NCI-H2029 treated with DMSO at 0.1 percent for 48 hours (cell line): ENCODE results near the gene DAZAP2.
"Not testable (repeated sequence)": the region's sequence is repeated elsewhere in the genome, so short reads cannot be mapped to it uniquely, and the experiment has no call there.

Source experiments
- DNase-seq: peaks from one replicate; lab custom pipeline; 2025; lab: John Stamatoyannopoulos, UW

The DAZAP2 gene

DNA sequence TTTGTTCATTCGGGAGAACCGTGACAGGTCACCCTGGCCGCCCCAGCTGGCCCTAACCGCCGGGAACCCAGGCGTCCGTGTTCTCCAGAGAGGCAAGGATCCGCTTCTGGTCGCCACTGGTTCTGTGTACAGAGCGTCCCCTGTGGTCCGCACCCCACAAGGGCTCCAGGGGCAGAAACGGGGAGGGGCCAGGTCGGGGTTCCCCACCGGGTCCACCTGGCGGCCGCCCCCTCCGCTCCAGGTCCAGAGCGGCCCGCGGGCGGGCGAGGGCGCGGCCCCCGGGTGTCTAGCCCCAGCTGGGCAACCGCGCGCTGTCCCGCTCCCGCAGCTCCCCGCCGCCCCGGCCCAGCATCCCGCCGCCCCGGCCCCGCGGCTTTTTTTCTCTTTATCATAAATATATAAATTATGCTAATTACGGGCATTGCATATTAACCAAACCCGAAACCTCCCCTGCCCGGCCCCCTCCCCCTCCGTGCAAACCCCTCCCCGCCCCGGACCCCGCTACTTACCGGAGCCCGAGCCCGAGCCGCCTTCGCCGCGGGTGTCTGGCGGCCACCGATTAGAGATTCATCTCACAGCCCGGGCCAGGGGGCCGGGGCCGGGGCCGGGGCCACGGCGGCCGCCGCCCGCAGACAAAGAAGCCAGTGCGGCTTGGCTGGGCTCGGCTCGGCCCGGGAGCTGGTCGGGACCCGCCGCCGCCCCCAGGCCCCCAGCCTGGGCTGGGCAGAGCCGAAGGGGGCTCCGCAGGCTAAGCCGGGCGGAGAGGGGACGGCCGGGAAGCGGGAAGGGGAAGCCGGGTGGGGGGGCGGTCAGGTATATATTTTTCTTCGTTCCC is 21.3 kb upstream of the DAZAP2 start:
- no peak for DNase-seq

DNA sequence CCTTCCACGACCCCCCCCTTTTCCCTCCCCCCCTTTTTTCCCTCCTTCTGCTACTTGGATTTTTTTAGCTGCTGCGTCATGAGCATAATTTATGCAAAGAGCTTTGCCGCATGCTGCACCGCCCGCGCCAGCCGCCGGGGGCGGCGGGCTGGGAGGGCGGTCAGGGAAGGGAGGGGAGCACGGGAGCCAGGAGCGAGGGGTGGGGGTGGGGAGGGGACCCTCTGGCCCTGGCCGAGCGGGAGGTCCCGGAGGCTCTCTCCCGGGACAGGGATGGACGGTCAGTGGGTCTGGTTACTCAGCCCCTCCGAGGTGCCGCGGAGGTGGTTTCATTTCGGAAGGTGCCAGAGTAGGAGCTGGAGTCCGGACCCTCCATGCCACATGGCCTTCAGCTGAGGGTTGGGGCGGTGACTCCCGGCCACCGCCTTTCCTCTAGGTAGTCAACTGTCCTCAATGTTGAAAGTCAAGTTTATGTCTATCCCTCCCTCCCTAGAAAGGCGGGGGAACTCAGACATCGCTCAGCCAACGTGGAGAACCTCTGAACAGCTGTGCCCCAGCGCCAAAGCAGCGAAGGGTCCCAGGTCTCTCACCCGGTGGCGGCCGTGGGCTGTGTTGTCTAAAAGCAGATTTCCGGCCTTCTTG is 20.5 kb upstream of the DAZAP2 start, which contains the start of gene POU6F1:
TSS of gene POU6F1 (minus strand) at position 95 of the 639 bp plus-strand sequence. CDS start 11,226 bp downstream, outside the sequence.
- peak; percentile 26 for DNase-seq

DNA sequence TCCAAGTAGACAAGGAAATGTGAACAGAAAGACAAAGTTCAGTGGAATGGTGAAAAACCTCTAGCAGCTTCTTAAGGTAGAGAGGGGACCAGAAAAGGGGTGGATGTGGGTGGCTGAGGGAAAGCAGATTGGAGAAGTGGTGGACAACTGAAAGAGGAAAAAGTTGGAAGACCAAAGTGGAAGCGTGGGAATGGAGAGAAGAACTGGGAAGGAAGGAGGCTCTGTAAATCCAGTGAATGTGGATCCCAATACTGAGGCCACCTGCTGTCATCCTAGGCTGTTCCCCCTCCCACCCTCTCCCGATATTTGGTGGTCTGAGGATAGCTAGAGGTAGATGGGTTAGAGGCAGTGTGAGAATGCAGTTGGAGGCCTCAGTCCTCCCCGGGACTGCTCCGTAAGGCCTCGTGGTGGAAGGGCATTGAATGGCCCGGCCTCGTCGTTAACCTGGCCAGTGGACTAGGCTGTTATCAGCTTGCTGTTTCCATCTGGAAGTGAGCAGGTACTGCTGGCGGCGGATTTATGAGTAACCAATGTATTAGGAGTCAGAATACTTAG is 19.9 kb upstream of the DAZAP2 start:
- DNase-seq = no peak

DNA sequence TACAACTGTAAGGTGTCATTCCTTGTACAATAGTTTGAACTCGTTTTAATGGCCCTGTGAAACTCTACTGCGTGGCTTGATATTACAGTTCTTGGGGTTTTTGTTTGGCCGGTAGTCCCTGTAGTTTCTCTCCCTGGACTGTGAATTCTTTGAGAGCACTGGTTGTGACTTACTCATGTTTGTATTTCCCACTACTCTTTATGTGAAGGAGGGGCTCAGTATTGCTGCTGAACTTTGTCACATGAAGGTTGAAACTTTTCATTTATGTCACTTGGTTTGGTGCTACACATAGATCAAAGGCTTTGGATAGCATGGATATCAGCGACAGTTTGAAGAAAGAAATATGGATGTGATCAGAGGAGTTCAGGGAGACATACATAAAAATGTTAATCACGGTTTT is 19.3 kb upstream of the DAZAP2 start:
- no peak for DNase-seq

DNA sequence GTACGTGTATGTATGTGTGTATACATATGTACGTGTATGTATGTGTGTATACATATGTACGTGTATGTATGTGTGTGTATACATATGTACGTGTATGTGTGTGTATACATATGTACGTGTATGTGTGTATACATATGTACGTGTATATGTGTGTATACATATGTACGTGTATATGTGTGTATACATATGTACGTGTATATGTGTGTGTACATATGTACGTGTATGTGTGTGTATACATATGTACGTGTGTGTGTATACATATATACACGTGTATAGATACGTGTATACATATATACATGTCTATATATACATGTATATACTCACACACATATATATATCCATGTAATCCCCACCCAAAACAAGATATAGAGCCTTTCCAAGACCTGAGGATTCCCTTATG is 18.8 kb upstream of the DAZAP2 start:
- not testable (repeated sequence) for DNase-seq

DNA sequence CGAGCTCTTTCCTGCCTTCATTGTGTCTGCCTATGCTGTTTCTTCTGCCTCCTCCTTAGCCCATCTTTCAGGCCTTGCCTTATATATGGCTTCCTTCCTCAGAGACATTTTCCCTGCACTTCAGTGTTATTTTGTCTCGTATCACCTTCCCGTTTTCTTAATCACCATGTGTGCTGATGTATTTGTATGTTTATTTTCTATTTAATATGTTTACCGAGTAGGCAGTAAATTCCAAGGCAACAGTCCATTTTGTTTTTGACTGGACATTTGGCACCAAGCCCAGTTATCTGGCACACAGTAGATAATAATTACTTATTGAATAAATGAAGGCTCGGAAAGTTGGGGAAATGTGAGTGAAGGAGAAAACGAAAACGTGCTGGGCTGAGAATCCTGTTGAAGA is 16.2 kb upstream of the DAZAP2 start:
- DNase-seq = no peak

DNA sequence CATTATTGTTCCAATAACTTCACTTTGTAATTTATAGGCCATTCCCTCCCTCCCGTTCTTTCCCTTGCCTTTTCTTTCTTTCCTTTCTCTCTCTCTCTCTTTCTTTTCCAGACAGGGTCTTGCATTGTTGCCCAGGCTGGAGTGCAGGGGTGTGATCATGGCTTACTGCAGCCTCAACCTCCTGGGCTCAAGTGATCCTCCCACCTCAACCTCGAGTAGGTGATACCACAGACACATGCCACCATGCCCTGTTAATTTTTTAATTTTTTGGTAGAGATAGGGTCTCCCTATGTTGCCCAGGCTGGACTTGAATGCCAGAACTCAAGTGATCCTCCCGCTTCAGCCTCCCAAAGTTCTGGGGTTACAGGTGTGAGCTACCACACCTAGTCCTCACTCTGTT is 14.0 kb upstream of the DAZAP2 start:
- no peak for DNase-seq

DNA sequence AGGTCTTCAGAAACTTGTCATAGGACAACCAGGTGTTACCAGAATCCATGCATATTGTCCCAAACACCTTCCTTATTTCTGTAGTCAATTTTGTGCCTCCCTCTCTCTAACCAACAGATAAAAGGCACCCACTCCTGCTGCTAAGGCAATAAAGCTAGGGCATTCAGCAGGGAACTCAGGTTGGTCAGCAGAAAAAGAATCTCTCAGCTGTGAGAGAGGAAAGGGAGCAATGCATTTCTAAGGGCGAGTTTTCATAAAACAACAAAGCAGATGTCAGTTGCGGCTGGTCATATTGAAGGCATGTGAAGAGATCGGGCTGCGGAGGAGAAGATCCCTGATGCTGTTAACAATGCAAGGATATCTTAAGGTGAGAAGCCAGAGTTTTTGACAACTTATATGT is 13.4 kb upstream of the DAZAP2 start:
- DNase-seq = no peak

DNA sequence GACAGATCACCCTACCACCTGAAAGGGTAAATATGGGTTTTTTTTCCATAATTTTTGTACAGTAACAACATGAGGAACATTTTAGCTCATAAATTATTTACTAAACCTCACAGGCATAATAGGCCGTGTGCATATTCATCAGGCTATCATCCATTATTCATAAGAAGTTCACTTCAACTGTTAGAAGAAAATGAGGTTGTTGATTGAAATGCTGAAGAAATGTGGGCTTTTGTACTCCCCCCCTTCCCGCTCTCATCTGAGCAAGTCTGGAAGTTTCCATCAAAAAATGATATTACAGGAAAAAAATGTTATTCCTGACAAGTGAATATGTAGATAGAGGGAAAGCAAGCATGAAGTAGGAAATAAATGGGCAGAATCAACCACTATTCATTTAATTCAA is 12.9 kb upstream of the DAZAP2 start:
- no peak for DNase-seq

DNA sequence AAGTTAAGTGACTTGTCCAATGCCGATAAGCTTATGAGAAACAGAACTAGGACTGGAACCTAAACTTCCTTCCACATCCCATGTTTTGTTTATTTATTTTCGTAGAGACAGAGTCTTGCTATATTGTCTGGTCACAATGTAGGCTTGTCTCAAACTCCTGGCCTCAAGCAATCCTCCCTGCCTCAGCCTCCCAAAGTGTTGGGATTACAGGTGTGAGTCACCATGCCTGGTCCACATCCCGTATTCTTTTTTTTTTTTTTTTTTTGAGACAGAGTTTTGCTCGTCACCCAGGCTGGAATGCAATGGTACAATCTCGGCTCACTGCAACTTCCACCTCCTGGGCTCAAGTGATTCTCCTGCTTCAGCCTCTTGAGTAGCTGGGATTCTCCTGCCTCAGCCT is 11.5 kb upstream of the DAZAP2 start:
- DNase-seq = not testable (repeated sequence)

DNA sequence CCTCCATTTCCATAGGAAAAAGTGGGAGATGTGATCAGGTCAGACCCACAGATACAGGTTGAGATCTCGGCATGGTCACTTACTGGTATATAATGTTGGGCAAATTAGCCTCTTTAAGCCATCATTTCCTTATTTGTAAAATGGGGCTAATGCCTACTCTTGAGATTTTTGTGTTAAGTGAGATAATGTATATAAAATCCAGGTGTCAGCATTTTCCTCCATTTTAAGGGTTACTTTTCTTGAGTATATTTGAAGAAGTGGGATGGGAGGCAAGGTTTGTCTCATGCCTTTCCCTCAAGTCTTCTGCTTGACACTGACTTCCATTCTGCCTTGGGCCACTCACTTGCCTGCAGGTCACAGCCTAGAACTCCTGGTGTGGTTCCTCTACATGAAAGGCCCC is 10.7 kb upstream of the DAZAP2 start:
- DNase-seq = no peak

DNA sequence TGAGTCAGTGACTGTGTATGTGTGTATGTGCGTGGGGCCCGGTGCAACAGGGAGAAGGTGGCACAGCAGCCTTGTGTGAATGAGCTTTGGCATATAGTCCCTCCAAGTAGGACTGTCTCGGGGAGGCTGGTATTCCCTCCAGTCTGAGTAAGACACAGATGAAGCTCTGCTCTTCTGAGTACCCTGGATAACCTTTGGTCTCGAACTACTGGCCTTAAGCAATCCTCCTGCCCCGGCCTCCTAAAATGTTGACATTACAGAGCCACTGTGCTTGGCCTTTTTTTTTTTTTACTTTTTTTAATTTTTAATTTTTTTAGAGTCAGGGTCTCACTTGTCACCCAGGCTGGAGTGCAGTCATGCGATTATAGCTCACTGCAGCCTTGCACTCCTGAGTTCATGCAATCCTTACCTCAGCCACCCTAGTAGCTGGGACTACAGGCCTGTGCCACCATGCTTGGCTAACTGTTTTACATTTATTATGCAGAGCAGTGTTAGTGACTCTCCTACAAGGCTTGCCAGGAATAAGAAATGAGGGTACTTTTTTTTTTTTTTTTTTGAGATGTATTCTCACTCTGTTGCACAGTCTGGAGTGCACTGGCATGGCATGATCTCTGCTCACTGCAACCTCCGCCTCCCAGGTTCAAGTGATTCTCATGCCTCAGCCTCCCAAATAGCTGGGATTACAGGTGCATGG is 9.4 kb upstream of the DAZAP2 start:
- no peak for DNase-seq

DNA sequence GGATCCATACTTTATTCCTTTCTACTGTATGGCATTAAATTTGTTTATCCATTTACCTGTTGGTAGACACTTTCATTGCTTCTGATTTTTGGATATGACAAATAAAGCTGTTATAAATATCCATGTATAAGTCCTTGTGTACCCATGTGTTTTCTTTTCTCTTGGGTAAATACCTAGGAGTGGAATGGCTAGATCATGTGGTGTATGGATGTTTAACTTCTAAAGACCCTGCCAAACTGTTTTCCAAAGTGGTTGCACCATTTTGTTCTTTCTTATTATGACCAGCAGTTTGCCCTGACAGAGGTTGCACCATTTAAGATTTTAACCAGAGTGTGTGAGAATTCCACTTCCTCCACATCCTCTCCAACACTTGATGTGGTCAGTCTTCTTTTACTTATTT is 6.0 kb upstream of the DAZAP2 start:
- DNase-seq = no peak

DNA sequence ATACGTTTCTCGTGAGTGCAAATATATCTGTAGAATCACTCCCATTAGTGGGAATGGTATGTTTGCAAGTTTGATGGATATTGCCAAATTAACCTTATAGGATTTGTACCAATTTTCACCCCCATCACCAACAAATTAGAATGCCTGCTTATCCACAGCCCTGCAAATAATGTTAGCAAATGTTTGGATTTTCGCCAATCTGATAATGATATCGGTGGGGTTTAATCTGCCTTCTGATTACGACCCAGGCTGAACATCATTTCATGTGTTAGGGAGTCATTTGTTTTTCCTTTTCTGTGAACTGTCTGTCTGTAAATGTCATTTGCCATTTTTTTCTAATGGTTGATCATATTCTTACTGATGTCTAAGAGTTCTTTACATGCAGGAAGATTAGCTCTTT is 4.1 kb upstream of the DAZAP2 start:
- no peak for DNase-seq

DNA sequence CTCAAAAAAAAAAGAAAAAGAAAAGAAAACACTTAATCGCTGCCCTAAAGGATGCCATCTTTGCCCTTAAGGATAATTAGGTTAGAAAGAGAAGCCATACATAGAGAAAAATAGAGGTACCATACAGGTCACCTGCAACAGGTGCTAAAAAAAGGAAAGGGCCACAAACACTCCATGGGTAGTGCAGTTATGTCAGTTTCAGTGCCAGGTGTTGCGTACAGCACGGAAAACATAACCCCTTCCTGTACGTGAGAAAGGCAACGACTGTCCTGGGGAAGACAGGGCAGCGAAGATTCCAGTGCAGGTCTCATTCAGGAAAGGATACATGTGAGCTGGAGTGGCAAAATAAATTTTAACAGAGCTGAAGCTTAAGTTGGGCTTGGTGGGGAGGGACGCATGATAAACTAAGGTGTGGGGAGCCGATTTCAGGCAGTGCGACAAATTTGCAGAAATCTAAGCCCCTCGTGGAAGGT is 553 bp upstream of the DAZAP2 start:
- DNase-seq = peak; percentile 58

DNA sequence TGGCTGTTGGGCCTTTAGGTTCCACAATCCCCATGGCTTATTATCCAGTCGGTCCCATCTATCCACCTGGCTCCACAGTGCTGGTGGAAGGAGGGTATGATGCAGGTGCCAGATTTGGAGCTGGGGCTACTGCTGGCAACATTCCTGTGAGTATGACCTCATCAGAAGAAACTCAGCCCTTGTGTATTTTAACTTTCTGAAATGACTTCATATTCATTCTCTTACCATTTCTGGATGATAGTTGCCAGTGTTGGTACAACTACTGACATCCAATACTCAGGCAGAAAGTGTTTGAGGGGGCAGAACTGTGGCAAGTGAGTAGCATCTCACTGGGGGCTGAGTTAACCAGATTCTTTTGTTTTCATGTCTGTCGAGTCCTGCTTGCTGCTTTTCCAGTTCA is 2.3 kb downstream of the DAZAP2 start:
- DNase-seq = no peak

DNA sequence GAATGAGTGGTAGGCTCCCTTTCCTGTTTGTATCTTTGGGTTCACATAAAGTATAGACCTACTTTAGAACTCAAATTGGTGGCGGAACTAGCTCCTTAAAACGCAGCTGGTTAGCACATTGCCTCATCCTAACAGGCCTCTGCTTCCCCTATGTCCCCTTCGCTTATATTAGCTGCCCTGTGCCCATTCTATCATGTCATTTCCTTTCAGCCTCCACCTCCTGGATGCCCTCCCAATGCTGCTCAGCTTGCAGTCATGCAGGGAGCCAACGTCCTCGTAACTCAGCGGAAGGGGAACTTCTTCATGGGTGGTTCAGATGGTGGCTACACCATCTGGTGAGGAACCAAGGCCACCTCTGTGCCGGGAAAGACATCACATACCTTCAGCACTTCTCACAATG is 3.5 kb downstream of the DAZAP2 start:
- DNase-seq = no peak

DNA sequence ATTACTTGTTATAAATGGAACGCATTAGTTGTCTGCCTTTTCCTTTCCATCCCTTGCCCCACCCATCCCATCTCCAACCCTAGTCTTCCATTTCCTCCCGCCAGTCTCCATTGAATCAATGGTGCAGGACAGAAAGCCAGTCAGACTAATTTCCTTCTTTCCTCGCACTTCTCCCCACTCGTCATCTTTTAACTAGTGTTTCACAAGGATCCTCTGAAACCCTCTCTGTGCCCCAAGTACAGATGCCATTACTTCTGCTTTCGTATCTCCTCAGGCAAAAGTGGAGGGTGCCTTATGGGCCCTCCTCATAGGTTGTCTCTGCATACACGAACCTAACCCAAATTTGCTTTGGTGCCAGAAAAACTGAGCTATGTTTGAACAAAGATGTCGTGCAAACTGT is 4.2 kb downstream of the DAZAP2 start:
- no peak for DNase-seq

DNA sequence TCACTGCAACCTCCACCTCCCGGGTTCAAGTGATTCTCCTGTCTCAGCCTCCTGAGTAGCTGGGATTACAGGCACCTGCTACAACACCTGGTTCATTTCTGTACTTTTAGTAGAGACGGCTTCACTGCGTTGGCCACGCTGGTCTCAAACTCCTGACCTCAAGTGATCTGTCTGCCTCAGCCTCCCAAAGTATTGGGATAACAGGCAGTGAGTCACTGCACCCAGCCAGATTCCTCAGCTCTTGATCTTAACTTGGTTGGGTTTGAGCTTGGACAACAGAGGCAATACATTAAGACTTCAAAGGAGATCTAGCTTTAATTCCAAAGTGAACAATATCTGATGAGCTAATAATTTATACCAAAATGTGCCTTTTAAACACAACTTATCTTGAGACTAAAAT is 5.6 kb downstream of the DAZAP2 start:
- no peak for DNase-seq

DNA sequence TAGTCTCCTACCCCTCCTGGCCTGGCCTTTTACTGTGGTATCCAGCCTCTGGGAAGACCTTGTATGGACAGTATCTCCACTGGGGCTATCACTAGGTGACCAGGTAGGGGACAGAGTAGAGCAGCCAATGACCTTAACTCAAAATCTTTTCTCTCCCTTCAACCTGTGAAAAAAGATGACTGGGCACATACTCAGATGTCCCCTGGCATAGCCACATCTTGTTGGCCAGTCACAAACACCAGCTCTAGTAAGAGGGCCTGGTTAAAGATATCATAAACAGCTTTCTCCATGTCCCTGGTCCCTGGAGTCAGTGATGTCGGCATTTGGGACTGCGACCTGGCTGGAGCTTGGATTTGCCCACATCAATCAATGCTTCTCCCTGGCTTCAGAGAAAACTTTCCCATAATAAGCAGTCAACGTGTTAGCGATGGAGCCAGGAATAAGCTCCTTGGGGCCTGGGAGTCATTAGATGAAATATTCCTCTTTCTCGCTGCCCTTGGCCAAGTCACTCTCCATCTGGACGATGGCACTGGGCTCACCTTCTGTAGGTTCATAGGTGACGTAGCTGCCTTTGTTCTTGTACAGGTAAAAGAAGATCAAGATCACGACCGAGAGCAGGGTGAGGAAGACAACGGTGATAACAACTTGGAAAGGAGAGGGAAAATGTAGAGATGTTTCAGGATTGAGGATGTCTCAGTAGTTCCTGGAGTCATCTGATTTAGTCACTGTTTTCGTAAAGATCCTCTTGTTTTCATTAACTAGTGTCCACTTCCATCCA is 7.0 kb downstream of the DAZAP2 start:
- DNase-seq = no peak

DNA sequence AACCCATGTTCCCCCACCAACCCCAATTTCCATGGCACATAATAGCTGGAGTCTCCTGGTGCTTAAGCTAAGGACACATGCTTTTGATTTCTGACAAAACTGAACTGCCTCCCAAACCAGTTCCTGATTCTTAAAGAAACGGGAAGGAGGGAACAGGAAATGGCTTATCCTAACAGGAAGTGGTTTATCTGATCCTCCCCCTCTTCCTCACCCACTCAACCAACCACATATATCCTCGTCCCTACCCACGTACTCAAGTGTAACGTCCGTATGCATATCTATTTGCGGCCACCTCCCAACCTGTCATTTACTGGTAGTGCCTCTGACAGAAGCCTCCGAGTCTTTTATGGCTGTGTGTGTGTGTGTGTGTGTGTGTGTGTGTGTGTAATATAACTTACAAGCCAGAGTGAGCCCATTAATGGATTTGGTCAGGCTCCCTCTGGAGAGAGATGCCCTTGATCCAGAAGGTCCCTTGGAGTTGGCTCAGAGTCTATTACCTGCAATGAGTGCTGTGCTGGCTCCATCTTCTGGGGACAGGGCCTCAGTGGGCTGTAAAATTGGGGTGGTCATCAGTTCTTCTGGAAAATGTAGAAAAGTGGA is 7.7 kb downstream of the DAZAP2 start:
- DNase-seq = peak; percentile 41
